ENCODE data around the gene CCR4.
"Not testable (repeated sequence)": the region's sequence is repeated elsewhere in the genome, so short reads cannot be mapped to it uniquely, and the experiment has no call there.

Gene CCR4

GRCh38 chr3:32983124-32983523, 31.7 kb downstream of the CCR4 start:
- no peak for DNase-seq

- DNase-seq: not testable (repeated sequence)
Observed at GRCh38 chr3:32984918-32985317, 33.5 kb downstream of the CCR4 start.

GRCh38 chr3:32989171-32989570, 37.7 kb downstream of the CCR4 start:
- DNase-seq: peak in 1 of 5 donors; percentile 39

GRCh38 chr3:32990116-32990515, 38.7 kb downstream of the CCR4 start:
- DNase-seq: no peak

GRCh38 chr3:32991781-32992180, 40.3 kb downstream of the CCR4 start:
- no peak for DNase-seq

- DNase-seq: no peak
Observed at GRCh38 chr3:32992310-32992686, 40.9 kb downstream of the CCR4 start.

GRCh38 chr3:32994045-32994444, 42.6 kb downstream of the CCR4 start:
- no peak for DNase-seq

- DNase-seq: peak in 1 of 5 donors; percentile 16
Observed at GRCh38 chr3:32995098-32995497, 43.7 kb downstream of the CCR4 start.

- peak in 1 of 5 donors; percentile 28 for DNase-seq
Observed at GRCh38 chr3:32996048-32996754, 44.8 kb downstream of the CCR4 start.

- DNase-seq: no peak
Observed at GRCh38 chr3:32996755-32997091, 45.3 kb downstream of the CCR4 start.

GRCh38 chr3:32998631-32999451, 47.4 kb downstream of the CCR4 start:
- DNase-seq: peak in 1 of 5 donors; percentile 77

- DNase-seq: no peak
Observed at GRCh38 chr3:33000691-33001385, 49.4 kb downstream of the CCR4 start.

- no peak for DNase-seq
Observed at GRCh38 chr3:33001889-33002288, 50.4 kb downstream of the CCR4 start.

- DNase-seq: no peak
Observed at GRCh38 chr3:33003308-33003707, 51.9 kb downstream of the CCR4 start.

- DNase-seq: no peak
Observed at GRCh38 chr3:33004205-33004604, 52.8 kb downstream of the CCR4 start.

- no peak for DNase-seq
Observed at GRCh38 chr3:33004961-33005360, 53.5 kb downstream of the CCR4 start.
